PC-9 (cell line): ENCODE results near the gene BUD13. TPM values are rescaled to one million over a fixed set of nuclear protein-coding genes. Genes with fewer than 3 reads are reported as not detected.

Experiments used
- BruUV-seq: library from RNA; stranded (reverse); fragments of 400-500 nt; replicated peaks from 2 replicates; lab custom pipeline; 2021; lab: Mats Ljungman, UMichigan
- CTCF ChIA-PET: fragments of 300-600 bp; sonication (Branson Sonifier 250); formaldehyde crosslinking; loops from one replicate; lab custom pipeline; 2022; ENCODE audit warnings: antibody characterized with exemption; lab: Charles Lee
- POLR2A ChIA-PET: fragments of 300-600 bp; sonication (Branson Sonifier 250); formaldehyde crosslinking; loops from one replicate; lab custom pipeline; 2022; ENCODE audit warnings: antibody characterized with exemption; ENCODE audit not compliant: unreplicated experiment; lab: Charles Lee
- DNase-seq, 2 experiments: peaks; one replicate each; pipeline versions ENCODE4 v3.0.0 to v3.0.0-alpha.2; 2015 to 2022; ENCODE audit warnings: mixed read lengths in 1 of 2
- H2AFZ ChIP-seq: fragments of 200-600 bp; sonication (generic); 2 replicates; pipeline ENCODE4 v1.8.1; 2017; ENCODE audit warnings: antibody characterized with exemption
- H3F3A ChIP-seq: fragments of 200-600 bp; sonication (generic); 2 replicates; pipeline ENCODE4 v1.8.1; 2017; ENCODE audit warnings: antibody characterized with exemption, mild to moderate bottlenecking, low read depth; ENCODE audit not compliant: insufficient read depth
- H3K27ac ChIP-seq: fragments of 200-600 bp; sonication (generic); 2 replicates; pipeline ENCODE4 v1.6.1; 2016; ENCODE audit warnings: mixed run types
- H3K27me3 ChIP-seq: fragments of 200-600 bp; sonication (generic); 2 replicates; pipeline ENCODE4 v1.6.1; 2016; ENCODE audit warnings: low read depth, mixed run types; ENCODE audit not compliant: insufficient read depth
- H3K36me3 ChIP-seq: fragments of 200-600 bp; sonication (generic); 2 replicates; pipeline ENCODE4 v1.6.1; 2016; ENCODE audit warnings: low read depth, mixed run types
- H3K4me1 ChIP-seq: fragments of 200-600 bp; sonication (generic); replicated peaks from 2 replicates; pipeline ENCODE4 v1.6.1; 2016; ENCODE audit warnings: mixed run types; ENCODE audit not compliant: insufficient read depth
- H3K4me2 ChIP-seq: fragments of 200-600 bp; sonication (generic); 2 replicates; pipeline ENCODE4 v1.6.1; 2017; ENCODE audit warnings: mixed run types
- H3K4me3 ChIP-seq: fragments of 200-600 bp; sonication (generic); 2 replicates; pipeline ENCODE4 v1.6.1; 2016; ENCODE audit warnings: mixed run types
- H3K79me2 ChIP-seq: fragments of 200-600 bp; sonication (generic); 2 replicates; pipeline ENCODE4 v1.6.1; 2017; ENCODE audit warnings: low read depth, mixed run types
- H3K9me2 ChIP-seq: fragments of 200-600 bp; sonication (generic); 2 replicates; pipeline ENCODE4 v1.8.1; 2017; ENCODE audit warnings: mild to moderate bottlenecking; ENCODE audit not compliant: insufficient read depth
- H3K9me3 ChIP-seq: fragments of 200-600 bp; sonication (generic); 2 replicates; pipeline ENCODE4 v1.8.1; 2016; ENCODE audit warnings: low read depth; ENCODE audit not compliant: insufficient read depth
- H4K20me1 ChIP-seq: fragments of 200-600 bp; sonication (generic); 2 replicates; pipeline ENCODE4 v1.8.1; 2017; ENCODE audit not compliant: insufficient read depth
- EZH2 ChIP-seq: fragments of 200-600 bp; sonication (generic); IDR thresholded peaks from 2 replicates; pipeline ENCODE4 v1.8.0; 2017; ENCODE audit warnings: antibody characterized with exemption, low read depth
- intact Hi-C: fragments of 100-400 bp; cut with micrococcal nuclease; formaldehyde crosslinking; loops from one replicate; pipeline ENCODE4 v1.10.0; 2022; ENCODE audit not compliant: unreplicated experiment
- total RNA-seq: library from RNA; stranded (reverse); gene quantifications from 2 replicates; pipeline ENCODE4 v1.2.3, GENCODE V29; 2021
- TF ChIP-seq, protein P1 (sequence below): fragments of 200-600 bp; sonication (generic); conservative IDR thresholded peaks from 2 replicates; pipeline ENCODE4 v1.6.1; 2017; ENCODE audit warnings: mixed run types, antibody characterized with exemption, mild to moderate bottlenecking, moderate library complexity

Gene BUD13
- total RNA-seq, 1 experiment from 2014 or later: 16.4 TPM

DNA sequence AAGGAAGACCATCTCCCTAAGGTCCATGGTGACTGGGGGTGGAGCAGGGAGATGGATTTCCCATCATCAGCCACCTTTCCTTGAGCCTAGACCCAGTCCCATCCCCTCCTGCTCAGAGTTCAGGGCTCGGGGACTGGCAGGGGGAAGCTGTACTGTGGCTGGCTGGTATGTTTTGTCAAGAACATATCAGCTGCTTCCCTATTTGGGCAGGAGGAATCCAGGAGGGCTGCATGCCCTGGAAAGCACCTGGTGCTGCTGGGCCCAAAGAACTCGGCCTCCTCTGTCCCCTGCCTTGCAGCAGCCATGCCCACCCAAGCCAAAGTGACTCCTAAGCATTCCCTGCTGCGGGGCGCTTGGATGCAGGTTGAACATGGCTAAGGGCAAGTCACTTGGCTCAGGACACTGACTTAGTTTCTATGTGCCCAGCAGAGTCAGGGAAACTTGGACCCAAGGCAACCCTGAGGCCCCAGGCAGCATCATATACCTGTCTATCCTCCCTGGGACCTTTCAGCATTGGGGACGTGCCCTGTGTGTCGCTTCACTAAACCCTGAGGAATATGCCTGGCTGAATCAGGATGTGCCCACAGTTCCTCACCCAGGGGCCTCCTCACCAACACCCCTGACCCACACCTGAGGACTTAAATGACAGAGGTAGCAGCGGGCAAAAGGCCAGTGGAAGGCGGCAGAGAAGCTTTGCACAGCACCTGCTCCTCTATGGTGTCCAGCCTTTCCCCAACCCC, 43.1 kb downstream of the BUD13 start:
- Histone ChIP-seq H3K79me2 (no peaks in the 10 kb centered on the region), H3K9me3 (no peaks in the 10 kb centered on the region), H3K4me1 (no peaks in the 10 kb centered on the region), H3K36me3 (no peaks in the 10 kb centered on the region), H3F3A (no peaks in the 10 kb centered on the region), H3K9me2 (no peaks in the 10 kb centered on the region), H3K4me2 (no peak overlapping the region), H4K20me1 (0 out of 2 replicates have a peak, but pooled peaks cover 3% of the 10 kb centered on the region), H3K4me3 (no peak overlapping the region), H3K27me3 (peaks cover 75% of the 10 kb centered on the region), H2AFZ (no peak overlapping the region), H3K27ac (no peak overlapping the region)
- intact Hi-C loops: loop anchor here (5.0 kb wide), 1 partner anchor 378 kb away; no protein-coding TSS in a partner anchor
- POLR2A ChIA-PET: no interaction called here
- BruUV-seq: no TSS peak
- TF ChIP-seq, protein P1, sequence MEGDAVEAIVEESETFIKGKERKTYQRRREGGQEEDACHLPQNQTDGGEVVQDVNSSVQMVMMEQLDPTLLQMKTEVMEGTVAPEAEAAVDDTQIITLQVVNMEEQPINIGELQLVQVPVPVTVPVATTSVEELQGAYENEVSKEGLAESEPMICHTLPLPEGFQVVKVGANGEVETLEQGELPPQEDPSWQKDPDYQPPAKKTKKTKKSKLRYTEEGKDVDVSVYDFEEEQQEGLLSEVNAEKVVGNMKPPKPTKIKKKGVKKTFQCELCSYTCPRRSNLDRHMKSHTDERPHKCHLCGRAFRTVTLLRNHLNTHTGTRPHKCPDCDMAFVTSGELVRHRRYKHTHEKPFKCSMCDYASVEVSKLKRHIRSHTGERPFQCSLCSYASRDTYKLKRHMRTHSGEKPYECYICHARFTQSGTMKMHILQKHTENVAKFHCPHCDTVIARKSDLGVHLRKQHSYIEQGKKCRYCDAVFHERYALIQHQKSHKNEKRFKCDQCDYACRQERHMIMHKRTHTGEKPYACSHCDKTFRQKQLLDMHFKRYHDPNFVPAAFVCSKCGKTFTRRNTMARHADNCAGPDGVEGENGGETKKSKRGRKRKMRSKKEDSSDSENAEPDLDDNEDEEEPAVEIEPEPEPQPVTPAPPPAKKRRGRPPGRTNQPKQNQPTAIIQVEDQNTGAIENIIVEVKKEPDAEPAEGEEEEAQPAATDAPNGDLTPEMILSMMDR: no peak
- no peak for TF ChIP-seq EZH2
- CTCF ChIA-PET: no interaction called here
- no peak for DNase-seq

DNA sequence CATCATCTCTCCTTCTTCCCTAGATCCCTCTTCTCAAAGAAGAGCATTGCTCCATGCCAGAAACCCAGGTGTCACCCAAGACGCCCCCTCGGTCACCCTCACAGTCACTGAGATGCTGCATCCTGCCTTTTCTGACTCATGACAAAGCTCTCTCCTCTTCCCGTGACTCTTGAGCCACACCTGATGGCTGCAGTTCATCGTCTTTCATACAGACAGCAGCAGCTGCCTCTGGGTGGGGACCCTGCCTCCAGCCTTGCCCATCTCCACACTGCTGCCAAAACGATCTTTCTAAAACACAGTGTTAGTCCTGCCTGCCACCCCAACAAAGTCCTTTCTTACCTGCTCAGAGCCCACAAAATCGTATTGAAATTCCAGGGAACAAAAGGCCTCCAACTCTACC, 44.8 kb downstream of the BUD13 start:
- H3F3A ChIP-seq: no peaks in the 10 kb centered on the region
- no peaks in the 10 kb centered on the region for H3K36me3 ChIP-seq
- no peak overlapping the region for H3K4me2 ChIP-seq
- no peaks in the 10 kb centered on the region for H3K79me2 ChIP-seq
- DNase-seq: no peak
- no peak for TF ChIP-seq EZH2
- TF ChIP-seq, protein P1: no peak
- no peak overlapping the region for H3K27ac ChIP-seq
- no peaks in the 10 kb centered on the region for H3K9me2 ChIP-seq
- peaks cover 92% of the 10 kb centered on the region for H3K27me3 ChIP-seq
- POLR2A ChIA-PET: no interaction called here
- no peaks in the 10 kb centered on the region for H3K4me1 ChIP-seq
- H2AFZ ChIP-seq: no peak overlapping the region
- 0 out of 2 replicates have a peak, but pooled peaks cover 2% of the 10 kb centered on the region for H4K20me1 ChIP-seq
- intact Hi-C loops: no loop called here
- no peak overlapping the region for H3K4me3 ChIP-seq
- CTCF ChIA-PET: no interaction called here
- H3K9me3 ChIP-seq: no peaks in the 10 kb centered on the region
- BruUV-seq: no TSS peak

DNA sequence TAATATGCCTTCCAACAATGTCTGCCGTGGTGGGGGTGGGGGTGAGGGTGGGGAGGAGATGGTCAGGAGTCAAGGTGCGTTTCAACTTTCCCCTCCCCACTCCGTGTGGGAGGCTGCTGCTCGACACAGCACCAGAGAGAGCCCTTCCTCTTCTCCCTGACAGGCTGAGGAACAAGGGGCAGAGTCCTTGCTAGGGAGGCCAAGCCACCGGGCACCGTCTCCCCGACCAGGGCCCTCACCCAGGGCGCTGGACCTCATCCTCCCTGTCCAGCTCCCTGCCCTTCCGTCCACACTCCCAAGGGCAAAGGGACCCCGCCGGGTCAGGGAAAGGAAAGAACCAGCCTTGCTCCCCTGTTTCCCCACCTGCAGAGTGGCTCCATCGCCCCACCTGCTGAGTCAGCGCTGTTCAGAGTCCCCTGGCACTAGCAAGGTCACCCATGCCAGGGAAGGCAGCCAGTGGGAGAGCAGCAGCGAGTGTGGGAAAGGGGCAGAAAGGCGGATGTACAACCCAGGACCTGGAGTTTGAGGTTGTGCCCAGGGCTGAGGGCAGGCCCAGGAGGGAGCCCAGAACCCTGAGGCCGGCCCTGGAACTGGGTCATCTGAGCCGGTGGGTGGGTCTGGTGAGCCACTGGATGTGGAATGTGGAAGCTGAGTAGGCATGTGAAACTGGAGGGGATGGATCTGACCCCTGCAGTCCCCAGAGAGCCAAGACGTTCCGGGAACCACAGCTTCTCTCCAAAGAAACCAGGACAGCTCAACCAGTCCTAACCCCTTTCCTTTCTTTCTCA, 47.2 kb downstream of the BUD13 start:
- Histone ChIP-seq H2AFZ (no peak overlapping the region), H3F3A (no peaks in the 10 kb centered on the region), H3K4me1 (no peaks in the 10 kb centered on the region), H3K27me3 (peaks cover 95% of the 10 kb centered on the region), H3K9me3 (no peaks in the 10 kb centered on the region), H3K27ac (no peak overlapping the region), H4K20me1 (no peaks in the 10 kb centered on the region), H3K79me2 (no peaks in the 10 kb centered on the region), H3K9me2 (no peaks in the 10 kb centered on the region), H3K4me2 (no peak overlapping the region), H3K36me3 (no peaks in the 10 kb centered on the region), H3K4me3 (no peak overlapping the region)
- peak in 1 of 2 experiments; percentile 12 for DNase-seq
- ChIA-PET CTCF (no interaction called here), POLR2A (no interaction called here)
- no TSS peak for BruUV-seq
- TF ChIP-seq, protein P1: no peak
- TF ChIP-seq EZH2: no peak
- intact Hi-C loops: no loop called here
